Stomach (tissue), 9 donors: Measurements from ENCODE around the gene PASD1. TPM values are rescaled to one million over a fixed set of nuclear protein-coding genes. Genes with fewer than 3 reads are reported as not detected.

Experiments used
- DNase-seq, 2 donors: peaks; one replicate each; pipeline versions ENCODE4 v3.0.0 to v3.0.0-alpha.2; 2013 to 2019
- H3K27ac ChIP-seq, 5 donors: fragments of 200-600 bp in 4 of 5; sonication (generic) in 4 of 5; one replicate each; pipeline ENCODE4 v1.5.1; 2013 to 2019; ENCODE audit warnings: mild to moderate bottlenecking in 1 of 5, moderate library complexity in 1 of 5
- H3K27me3 ChIP-seq, 3 donors: fragments of 200-600 bp; sonication (generic); one replicate each; pipeline ENCODE4 v1.5.1; 2017 to 2019; ENCODE audit warnings: mixed run types in 1 of 3
- H3K36me3 ChIP-seq, 4 donors: fragments of 200-600 bp; sonication (generic); 1 replicate in 3 of 4; 2 replicates in 1 of 4; pipeline ENCODE4 v1.5.1; 2016 to 2019
- H3K4me1 ChIP-seq, 4 donors: fragments of 200-600 bp; sonication (generic); one replicate each; pipeline ENCODE4 v1.5.1; 2016 to 2019
- H3K4me3 ChIP-seq, 4 donors: fragments of 200-600 bp; sonication (generic) in 3 of 4; one replicate each; pipeline ENCODE4 v1.5.1; 2016 to 2019; ENCODE audit warnings: mild to moderate bottlenecking in 1 of 4
- H3K9me3 ChIP-seq, 4 donors: fragments of 200-600 bp; sonication (generic); one replicate each; pipeline ENCODE4 v1.5.1; 2016 to 2019
- EP300 ChIP-seq: sonication (generic); formaldehyde crosslinking; IDR thresholded peaks from one replicate; pipeline ENCODE4 v1.6.1; 2017; ENCODE audit warnings: antibody characterized with exemption
- POLR2A ChIP-seq, 4 donors: fragments of 450-650 bp; IDR thresholded peaks; one replicate each; pipeline ENCODE4 v1.6.1; 2016; ENCODE audit warnings: antibody characterized with exemption in 4 of 4, control low read depth in 2 of 4, mild to moderate bottlenecking in 1 of 4, moderate library complexity in 1 of 4
- POLR2AphosphoS5 ChIP-seq, 3 donors: sonication (generic); formaldehyde crosslinking; IDR thresholded peaks; one replicate each; pipeline ENCODE4 v1.6.1; 2016; ENCODE audit warnings: antibody characterized with exemption in 3 of 3
- WGBS, 5 donors: extraction: QIAGEN DNeasy Blood & Tissue Kit in 3 of 5; methylation state at CpG; one replicate each; pipeline versions ENCODE4 v1.1.5 to v1.1.7; 2013 to 2018; 5-methylcytosine and 5-hydroxymethylcytosine counted together
- intact Hi-C: fragments of 100-400 bp; cut with DNase I; formaldehyde crosslinking; loops from one replicate; pipeline ENCODE4 v1.15.1; 2023; ENCODE audit warnings: low total_unique reads
- polyA plus RNA-seq, 3 donors: library from polyadenylated mRNA; stranded (reverse); fragments of 200-250 nt; gene quantifications; one replicate each; pipeline ENCODE4 v1.2.3, GENCODE V29; 2013
- total RNA-seq, 5 donors: library from RNA; depleted of rRNA; stranded (reverse); fragments of >200 nt; gene quantifications; one replicate each; pipeline versions ENCODE4 v1.1.0 to v1.2.3, GENCODE V29; 2014 to 2016
- TF ChIP-seq, protein P1 (sequence below), 7 experiments: fragments of 450-650 bp in 4 of 7; fragments of 200-600 bp in 3 of 7; sonication (generic) in 3 of 7; IDR thresholded peaks; one replicate each; pipeline ENCODE4 v1.5.1; 2016 to 2019; ENCODE audit warnings: antibody characterized with exemption in 7 of 7, control low read depth in 2 of 7, mild to moderate bottlenecking in 1 of 7
- donor health status: healthy with polysubstance abuse.
- donor health status: Bipolar disorder and iron deficiency.
- donor health status: healthy.

The PASD1 gene
- total and polyA plus RNA-seq, 8 donors: not detected

DNA sequence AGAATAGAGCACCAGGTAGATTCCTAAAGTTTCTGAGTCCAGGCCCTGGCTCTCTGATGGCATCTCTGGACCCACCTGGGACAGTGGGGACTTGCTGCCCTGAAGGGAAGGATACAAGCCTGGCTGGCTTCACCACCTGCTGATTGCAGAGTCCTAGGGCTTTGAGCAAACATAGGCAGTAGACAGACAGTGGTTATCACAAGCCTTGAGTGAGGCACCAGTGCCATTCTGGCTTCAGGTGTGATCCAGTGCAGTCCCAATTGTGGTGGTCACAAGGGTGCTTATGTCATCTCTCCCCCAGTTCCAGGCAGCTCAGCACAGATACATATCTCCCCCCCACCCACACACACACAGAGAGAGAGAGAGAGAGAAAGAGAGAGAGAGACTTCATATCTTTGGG lies 125.2 kb downstream of the PASD1 start:
- intact Hi-C loops: no loop called here
- Histone ChIP-seq H3K36me3 (no peaks in the 10 kb centered on the region), H3K4me3 (no peak overlapping the region), H3K4me1 (no peaks in the 10 kb centered on the region), H3K9me3 (no peaks in the 10 kb centered on the region), H3K27ac (no peak overlapping the region), H3K27me3 (no peaks in the 10 kb centered on the region)
- TF ChIP-seq EP300 (no peak), POLR2A (IDR thresholded peaks at IDR 0.05) (no peak), POLR2AphosphoS5 (IDR thresholded peaks at IDR 0.05) (no peak)
- TF ChIP-seq, protein P1, sequence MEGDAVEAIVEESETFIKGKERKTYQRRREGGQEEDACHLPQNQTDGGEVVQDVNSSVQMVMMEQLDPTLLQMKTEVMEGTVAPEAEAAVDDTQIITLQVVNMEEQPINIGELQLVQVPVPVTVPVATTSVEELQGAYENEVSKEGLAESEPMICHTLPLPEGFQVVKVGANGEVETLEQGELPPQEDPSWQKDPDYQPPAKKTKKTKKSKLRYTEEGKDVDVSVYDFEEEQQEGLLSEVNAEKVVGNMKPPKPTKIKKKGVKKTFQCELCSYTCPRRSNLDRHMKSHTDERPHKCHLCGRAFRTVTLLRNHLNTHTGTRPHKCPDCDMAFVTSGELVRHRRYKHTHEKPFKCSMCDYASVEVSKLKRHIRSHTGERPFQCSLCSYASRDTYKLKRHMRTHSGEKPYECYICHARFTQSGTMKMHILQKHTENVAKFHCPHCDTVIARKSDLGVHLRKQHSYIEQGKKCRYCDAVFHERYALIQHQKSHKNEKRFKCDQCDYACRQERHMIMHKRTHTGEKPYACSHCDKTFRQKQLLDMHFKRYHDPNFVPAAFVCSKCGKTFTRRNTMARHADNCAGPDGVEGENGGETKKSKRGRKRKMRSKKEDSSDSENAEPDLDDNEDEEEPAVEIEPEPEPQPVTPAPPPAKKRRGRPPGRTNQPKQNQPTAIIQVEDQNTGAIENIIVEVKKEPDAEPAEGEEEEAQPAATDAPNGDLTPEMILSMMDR (IDR thresholded peaks at IDR 0.05): no peak
- DNase-seq: no peak

DNA sequence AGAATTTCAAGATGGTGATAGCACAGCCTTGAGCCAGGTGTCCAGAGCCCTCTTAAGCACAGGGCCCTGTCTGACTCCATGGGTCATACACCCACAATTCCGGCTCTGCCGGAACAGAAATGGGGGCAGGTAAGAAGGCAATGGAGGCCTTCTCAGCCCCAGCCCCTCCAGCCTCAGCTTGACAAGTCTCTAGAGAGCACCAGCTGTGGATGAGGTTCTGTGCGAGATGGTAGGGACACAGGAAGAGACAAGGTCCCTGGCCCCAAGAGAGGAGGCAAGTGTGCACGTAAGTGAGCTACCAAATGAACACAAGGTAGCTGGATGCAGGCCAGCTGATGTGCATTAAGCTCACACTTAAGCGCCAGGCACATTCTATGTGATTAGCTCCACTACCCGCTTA lies 129.3 kb downstream of the PASD1 start:
- 83 to 95% (median 92%) methylated on average over 5 to 6 of the region's 6 CpGs for WGBS, 5 donors
- Histone ChIP-seq H3K27me3 (peaks cover 0 to 24% (median 19%) of the 10 kb centered on the region in 3 donors), H3K9me3 (no peaks in the 10 kb centered on the region), H3K4me1 (peaks cover 0 to 4% (median 0%) of the 10 kb centered on the region in 4 donors), H3K4me3 (no peak overlapping the region), H3K27ac (no peak overlapping the region), H3K36me3 (no peaks in the 10 kb centered on the region)
- intact Hi-C loops: no loop called here
- TF ChIP-seq POLR2A (IDR thresholded peaks at IDR 0.05) (no peak), POLR2AphosphoS5 (IDR thresholded peaks at IDR 0.05) (no peak), EP300 (no peak)
- TF ChIP-seq, protein P1 (IDR thresholded peaks at IDR 0.05): no peak
- DNase-seq: peak in 1 of 2 donors; percentile 20

DNA sequence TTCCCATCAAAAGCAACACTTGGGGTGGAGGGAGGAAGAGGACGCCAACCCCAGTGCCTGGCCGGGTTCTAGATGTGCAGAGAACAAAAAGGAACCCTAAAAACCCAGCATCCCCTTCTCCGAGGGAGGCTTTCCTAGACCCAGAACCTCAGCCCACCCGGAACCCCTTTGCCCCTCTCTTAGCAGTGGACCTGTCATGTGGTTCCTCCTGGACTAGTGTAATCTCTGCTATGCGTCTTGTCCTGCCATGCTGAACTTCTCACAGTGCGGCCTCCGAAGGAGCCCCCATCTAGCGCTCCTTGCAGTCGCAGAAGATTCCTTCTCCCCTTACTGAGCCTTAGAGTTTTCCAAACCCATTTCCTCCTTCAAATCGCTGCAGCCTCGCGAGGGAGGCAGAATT lies 130.6 kb downstream of the PASD1 start:
- no peak for DNase-seq
- H3K27ac ChIP-seq: no peak overlapping the region
- H3K36me3 ChIP-seq: no peaks in the 10 kb centered on the region
- H3K27me3 ChIP-seq: peaks cover 0 to 24% (median 19%) of the 10 kb centered on the region in 3 donors
- H3K4me1 ChIP-seq: peaks cover 0 to 4% (median 0%) of the 10 kb centered on the region in 4 donors
- TF ChIP-seq EP300 (no peak), POLR2AphosphoS5 (IDR thresholded peaks at IDR 0.05) (no peak), POLR2A (IDR thresholded peaks at IDR 0.05) (no peak)
- TF ChIP-seq, protein P1 (IDR thresholded peaks at IDR 0.05): no peak
- H3K4me3 ChIP-seq: no peak overlapping the region
- no peaks in the 10 kb centered on the region for H3K9me3 ChIP-seq
- 68 to 81% (median 74%) methylated on average over 8 to 12 of the region's 12 CpGs for WGBS, 5 donors
- intact Hi-C loops: no loop called here

DNA sequence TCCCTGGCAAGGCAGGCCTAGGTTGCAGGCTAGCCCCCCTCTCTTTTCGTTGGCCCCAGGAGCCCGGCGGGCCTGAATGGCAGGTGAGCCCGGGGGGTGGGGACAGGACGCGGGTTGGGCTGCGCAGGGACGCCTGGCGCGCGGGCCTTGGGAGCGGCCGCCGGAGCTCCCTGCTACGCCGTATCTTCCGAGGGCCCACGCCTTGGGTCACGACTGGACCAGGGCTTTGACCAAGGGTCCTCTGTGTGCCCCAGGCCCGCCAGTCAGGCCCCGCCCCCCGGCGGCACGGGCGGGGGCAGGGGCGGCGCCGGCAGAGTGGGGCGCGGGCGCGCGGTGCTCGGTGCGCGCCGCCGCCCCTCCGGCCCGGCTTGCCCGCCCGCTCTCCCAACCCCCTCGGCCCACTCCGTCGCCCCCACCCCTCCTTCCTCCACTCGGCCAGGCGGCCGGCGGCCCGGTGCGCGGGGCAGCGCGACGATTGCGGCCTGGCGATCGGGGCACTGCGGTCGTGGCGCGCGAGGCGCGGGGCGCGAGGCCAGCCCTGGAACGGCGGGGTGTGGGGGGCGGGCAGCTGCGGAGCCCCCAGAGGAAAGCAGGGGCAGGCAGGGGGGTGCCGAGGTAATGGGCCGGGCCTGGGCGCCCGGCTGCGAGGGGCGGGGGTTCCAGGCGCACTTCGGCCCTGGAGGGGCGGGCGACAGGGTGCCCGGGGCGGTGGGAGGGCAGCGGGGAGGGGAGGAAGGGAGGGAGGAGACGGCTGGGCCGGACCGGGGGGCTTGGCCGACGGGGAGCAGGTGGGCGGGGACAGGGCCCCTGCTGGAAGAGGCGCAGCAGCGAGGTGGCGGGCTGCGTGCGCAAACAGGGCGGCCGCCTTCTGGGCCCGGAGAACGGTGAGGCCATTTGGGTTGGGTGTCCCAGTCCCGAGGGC lies 131.4 kb downstream of the PASD1 start, which contains the start of gene PRRG3:
Gene PRRG3 (plus strand): TSS at position 798 of the 922 bp plus-strand sequence. CDS start 3,357 bp downstream, outside the sequence.
- H3K27me3 ChIP-seq: peaks cover 0 to 24% (median 19%) of the 10 kb centered on the region in 3 donors
- TF ChIP-seq, protein P1 (IDR thresholded peaks at IDR 0.05): no peak
- no peak for TF ChIP-seq POLR2AphosphoS5 (IDR thresholded peaks at IDR 0.05)
- no peak for TF ChIP-seq POLR2A (IDR thresholded peaks at IDR 0.05)
- no peak for TF ChIP-seq EP300
- H3K4me3 ChIP-seq: peak within 1 kb of the TSS in 3 of 4 donors; percentile 18 to 25 (median 22)
- no peak within 1 kb of the TSS for H3K27ac ChIP-seq
- no peaks in the 10 kb centered on the region for H3K36me3 ChIP-seq
- H3K9me3 ChIP-seq: no peaks in the 10 kb centered on the region
- H3K4me1 ChIP-seq: peaks cover 0 to 4% (median 0%) of the 10 kb centered on the region in 4 donors
- intact Hi-C loops: no loop called here
- 4 to 52% (median 20%) methylated on average over 10 to 77 of the region's 100 CpGs for WGBS, 5 donors
- peak in 1 of 2 donors; percentile 67 for DNase-seq
